Measurements from ENCODE around the gene UBIAD1. TPM values are rescaled to one million over a fixed set of nuclear protein-coding genes. Genes with fewer than 3 reads are reported as not detected.

Gene UBIAD1
- total and polyA plus RNA-seq, 9 of the 15 experiments (the other 6 are each of a cell fraction or from before 2014, with no cell fraction given), result 6.2 to 34.3 (median 22.3) TPM

- Histone ChIP-seq H3K27me3 (ENCODE audit: control insufficient read depth in 2 of 2, insufficient read depth in 2 of 2, low read length in 2 of 2) (no peaks in the 10 kb centered on the region; a peak in 1 of 5 replicates), H3K4me1 (replicated peaks in 1 of 2; ENCODE audit: control insufficient read depth in 2 of 2, insufficient read depth in 2 of 2, low read length in 2 of 2) (peaks cover 0 to 11% of the 10 kb centered on the region in 2 experiments; a peak in 4 of 5 replicates), H4K20me1 (replicated peaks; ENCODE audit: control insufficient read depth, insufficient read depth, low read length) (0 out of 2 replicates have a peak, but pooled peaks cover 4% of the 10 kb centered on the region), H3K4me3 (no peak overlapping the region), H3K9me3 (replicated peaks; ENCODE audit: control insufficient read depth, insufficient read depth, low read depth, low read length) (no peaks in the 10 kb centered on the region), H3K27ac (ENCODE audit: extremely low read depth, low read depth, low read length) (no peak overlapping the region), H2AFZ (ENCODE audit: low read depth, low read length) (0 out of 2 replicates have a peak overlapping the region, but pooled peaks have one; percentile 4), H3K9ac (ENCODE audit: insufficient read depth in 1 of 2, low read depth in 2 of 2, low read length in 2 of 2) (no peak overlapping the region), H3K79me2 (ENCODE audit: control insufficient read depth, insufficient read depth, low read length) (peaks cover 9% of the 10 kb centered on the region), H3K36me3 (ENCODE audit: control insufficient read depth, insufficient read depth, low read length) (no peaks in the 10 kb centered on the region), H3K4me2 (ENCODE audit: insufficient read depth, low read length) (no peak overlapping the region; the same call in 1 of the 2 replicates), H3K9me1 (ENCODE audit: control insufficient read depth, insufficient read depth, low read length) (no peaks in the 10 kb centered on the region)
- DNase-seq (ENCODE audit: extremely low read depth in 1 of 4, low spot score in 3 of 4), result no peak
- no TSS peak for BruUV-seq (replicated peaks)
- WGBS (ENCODE audit: insufficient coverage, low coverage, missing lambda C conversion rate), result 14% methylated on average over 12 of the region's 12 CpGs
- ChIA-PET CTCF (ENCODE audit: low intra/inter-chr PET ratio) (no interaction called here), POLR2A (no interaction called here)
- no peak for ATAC-seq
- in situ Hi-C loops (cut with MboI) (no loop called here), intact Hi-C loops (cut with micrococcal nuclease) (no loop called here)
- no peak for FAIRE-seq
- TF ChIP-seq STAT5A (IDR thresholded peaks at IDR 0.05; ENCODE audit: borderline replicate concordance, low read length) (no peak), CBX1 (IDR thresholded peaks at IDR 0.05; ENCODE audit: low read depth) (peak; percentile 76; the same call in 1 of the 2 replicates), TRIM28 (IDR thresholded peaks at IDR 0.05) (0 out of 2 replicates have a peak, but pooled peaks have one; percentile 25), POLR2AphosphoS5 (IDR thresholded peaks at IDR 0.05; ENCODE audit: control insufficient read depth, insufficient read depth, low read depth, low read length) (no peak), CHCHD3 (CRISPR knock-in tag; IDR thresholded peaks at IDR 0.05) (no peak), CREM (IDR thresholded peaks at IDR 0.05; ENCODE audit: low read depth) (no peak), CBX3 (IDR thresholded peaks at IDR 0.05; ENCODE audit: borderline replicate concordance in 1 of 2, low read length in 2 of 2) (peak in 1 of 2 experiments; percentile 90; a peak in 2 of 3 replicates), HNRNPH1 (optimal IDR thresholded peaks at IDR 0.05; ENCODE audit: low read depth, low read length) (no peak), PHB (CRISPR knock-in tag; IDR thresholded peaks at IDR 0.05) (no peak), CREB1 (IDR thresholded peaks at IDR 0.05) (no peak), CREB1 (CRISPR knock-in tag; IDR thresholded peaks at IDR 0.05) (no peak), NFIC (IDR thresholded peaks at IDR 0.05) (peak; percentile 73), ZNF431 (CRISPR knock-in tag; IDR thresholded peaks at IDR 0.05) (no peak), ZNF512 (tag; IDR thresholded peaks at IDR 0.05) (no peak), HMG20A (CRISPR knock-in tag; conservative IDR thresholded peaks at IDR 0.05) (no peak), ESRRA (IDR thresholded peaks at IDR 0.05; ENCODE audit: borderline replicate concordance, low read depth) (peak; percentile 62; the same call in 1 of the 2 replicates), SP2 (IDR thresholded peaks at IDR 0.05; ENCODE audit: extremely low read depth, low read depth, low read length, poor library complexity, severe bottlenecking) (no peak), NR3C1 (CRISPR knock-in tag; IDR thresholded peaks at IDR 0.05) (no peak), CBX5 (IDR thresholded peaks at IDR 0.05; ENCODE audit: borderline replicate concordance, low read depth) (peak; percentile 60; the same call in 1 of the 2 replicates), JUND (IDR thresholded peaks at IDR 0.05; ENCODE audit: borderline replicate concordance, low read depth, low read length) (no peak), JUND (tag; IDR thresholded peaks at IDR 0.05; ENCODE audit: borderline replicate concordance, low read depth, low read length) (no peak), NRF1 (conservative IDR thresholded peaks at IDR 0.05 in 1 of 2, IDR thresholded peaks at IDR 0.05 in 1 of 2) (peak in 1 of 2 experiments; percentile 35; a peak in 1 of 4 replicates), ZNF263 (CRISPR knock-in tag; IDR thresholded peaks at IDR 0.05; ENCODE audit: borderline replicate concordance) (no peak)
Observed at GRCh38 chr1:11266268-11267074, 6.5 kb upstream of the UBIAD1 start.
